SK-N-SH treated with all-trans-retinoic acid at 6 μM for 48 hours (cell line): ENCODE results near the gene GCNT2.
A peak's percentile ranks its signal among the peaks of the same experiment; 100 is the strongest.

Experiments
- ATAC-seq: fragments of 200-7000 bp; cut with Tn5 transposase; 3 replicates; pipeline ENCODE4 v1.9.1; 2020; ENCODE audit warnings: mild to moderate bottlenecking, moderate library complexity
- ARNTL ChIP-seq: fragments of 450-650 bp; formaldehyde crosslinking; IDR thresholded peaks from 2 replicates; pipeline ENCODE4 v1.5.0; 2020; ENCODE audit warnings: low read depth, mild to moderate bottlenecking, moderate library complexity, borderline replicate concordance
- BACH2 ChIP-seq: fragments of 250-450 bp; sonication (Bioruptor Pico); IDR thresholded peaks from 2 replicates; pipeline ENCODE4 v1.9.0; 2021; ENCODE audit warnings: mild to moderate bottlenecking, borderline replicate concordance
- CSDC2 ChIP-seq: fragments of 250-450 bp; sonication (Bioruptor Pico); IDR thresholded peaks from 2 replicates; pipeline ENCODE4 v1.5.0; 2020; ENCODE audit warnings: mild to moderate bottlenecking, moderate library complexity
- ESRRG ChIP-seq: fragments of 250-450 bp; sonication (Bioruptor Pico); IDR thresholded peaks from 2 replicates; pipeline ENCODE4 v1.6.1; 2021; ENCODE audit warnings: mild to moderate bottlenecking
- GLIS3 ChIP-seq: fragments of 250-450 bp; sonication (Bioruptor Pico); IDR thresholded peaks from 2 replicates; pipeline ENCODE4 v1.5.0; 2020; ENCODE audit warnings: mild to moderate bottlenecking, moderate library complexity
- ISL1 ChIP-seq: fragments of 250-450 bp; sonication (Bioruptor Pico); IDR thresholded peaks from 2 replicates; pipeline ENCODE4 v2.1.2; 2022; ENCODE audit warnings: mild to moderate bottlenecking, moderate library complexity
- PPARA ChIP-seq: fragments of 250-450 bp; sonication (Bioruptor Pico); IDR thresholded peaks from 2 replicates; pipeline ENCODE4 v1.5.0; 2020; ENCODE audit warnings: mild to moderate bottlenecking, borderline replicate concordance
- SNAI2 ChIP-seq: fragments of 250-450 bp; sonication (Bioruptor Pico); IDR thresholded peaks from 2 replicates; pipeline ENCODE4 v1.5.0; 2020; ENCODE audit warnings: mild to moderate bottlenecking, moderate library complexity
- TCF4 ChIP-seq: fragments of 250-450 bp; sonication (Bioruptor Pico); IDR thresholded peaks from 2 replicates; pipeline ENCODE4 v1.8.0; 2021; ENCODE audit warnings: mild to moderate bottlenecking, moderate library complexity, borderline replicate concordance
- TOX ChIP-seq: fragments of 250-450 bp; sonication (Bioruptor Pico); IDR thresholded peaks from 2 replicates; pipeline ENCODE4 v1.8.0; 2021; ENCODE audit warnings: mild to moderate bottlenecking, moderate library complexity, borderline replicate concordance
- ZFP3 ChIP-seq: fragments of 250-450 bp; sonication (Bioruptor Pico); IDR thresholded peaks from 2 replicates; pipeline ENCODE4 v1.5.0; 2020; ENCODE audit warnings: mild to moderate bottlenecking, moderate library complexity
- ZFP30 ChIP-seq: fragments of 450-650 bp; formaldehyde crosslinking; IDR thresholded peaks from 2 replicates; pipeline ENCODE4 v1.5.0; 2022; ENCODE audit warnings: mild to moderate bottlenecking, moderate library complexity
- ZNF565 ChIP-seq: fragments of 450-650 bp; formaldehyde crosslinking; conservative IDR thresholded peaks from 2 replicates; pipeline ENCODE4 v1.5.0; 2020; ENCODE audit warnings: low read depth, mild to moderate bottlenecking, moderate library complexity
- ZNF70 ChIP-seq: fragments of 450-650 bp; formaldehyde crosslinking; IDR thresholded peaks from 2 replicates; pipeline ENCODE4 v1.5.0; 2020; ENCODE audit warnings: mild to moderate bottlenecking, moderate library complexity
- ZNF8 ChIP-seq: fragments of 450-650 bp; formaldehyde crosslinking; IDR thresholded peaks from 2 replicates; pipeline ENCODE4 v1.5.0; 2020; ENCODE audit warnings: mild to moderate bottlenecking, moderate library complexity
- TF ChIP-seq, protein P1 (sequence below): fragments of 250-450 bp; sonication (Bioruptor Pico); IDR thresholded peaks from 2 replicates; pipeline ENCODE4 v1.8.0; 2020; ENCODE audit warnings: mild to moderate bottlenecking, moderate library complexity, borderline replicate concordance
- TF ChIP-seq, protein P2 (sequence below): fragments of 250-450 bp; sonication (Bioruptor Pico); IDR thresholded peaks from 2 replicates; pipeline ENCODE4 v1.5.0; 2020; ENCODE audit warnings: mild to moderate bottlenecking, moderate library complexity
- TF ChIP-seq, protein P3 (sequence below): fragments of 250-450 bp; sonication (Bioruptor Pico); IDR thresholded peaks from 2 replicates; pipeline ENCODE4 v1.5.1; 2021; ENCODE audit warnings: mild to moderate bottlenecking, moderate library complexity
- TF ChIP-seq, protein P4 (sequence below): fragments of 250-450 bp; sonication (Bioruptor Pico); IDR thresholded peaks from 2 replicates; pipeline ENCODE4 v1.5.1; 2020; ENCODE audit warnings: low read depth, mild to moderate bottlenecking, moderate library complexity

GCNT2 gene

DNA sequence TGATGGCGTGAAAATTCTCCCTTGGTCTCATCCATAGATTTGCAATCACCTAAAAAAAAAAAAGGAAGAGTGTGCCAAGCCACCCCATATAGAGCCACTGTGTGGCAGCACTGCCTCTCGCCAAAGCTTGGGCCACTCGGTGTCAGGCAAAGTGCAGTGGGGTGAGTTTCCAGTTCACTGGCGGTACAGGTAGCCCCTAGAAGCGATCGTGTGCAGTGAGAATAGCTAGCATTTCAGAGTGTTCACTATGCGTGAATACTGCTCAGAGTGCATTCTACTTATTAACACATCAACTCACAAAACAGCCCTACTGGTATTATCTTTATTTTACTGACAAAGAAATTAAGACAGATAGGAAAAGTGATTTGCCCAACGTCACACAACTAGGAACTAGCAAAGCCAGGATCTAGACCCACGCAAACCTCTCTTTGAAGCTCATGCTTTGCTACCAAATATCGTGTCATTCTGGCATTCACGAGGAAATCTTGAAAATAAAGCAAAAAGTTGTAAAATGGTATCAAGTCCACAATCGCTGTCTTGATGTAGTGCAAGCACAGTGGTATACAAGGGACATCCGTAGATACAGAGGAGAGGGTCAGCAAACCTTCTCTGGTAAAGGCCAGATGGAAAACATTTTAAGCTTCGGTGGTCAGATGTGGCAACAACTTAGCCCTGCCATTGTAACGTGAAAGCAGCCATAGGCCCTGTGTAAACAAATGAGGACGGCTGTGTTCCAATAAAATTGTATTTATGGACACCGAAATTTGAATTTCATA lies 10.4 kb upstream of the GCNT2 start:
- TF ChIP-seq, protein P1, sequence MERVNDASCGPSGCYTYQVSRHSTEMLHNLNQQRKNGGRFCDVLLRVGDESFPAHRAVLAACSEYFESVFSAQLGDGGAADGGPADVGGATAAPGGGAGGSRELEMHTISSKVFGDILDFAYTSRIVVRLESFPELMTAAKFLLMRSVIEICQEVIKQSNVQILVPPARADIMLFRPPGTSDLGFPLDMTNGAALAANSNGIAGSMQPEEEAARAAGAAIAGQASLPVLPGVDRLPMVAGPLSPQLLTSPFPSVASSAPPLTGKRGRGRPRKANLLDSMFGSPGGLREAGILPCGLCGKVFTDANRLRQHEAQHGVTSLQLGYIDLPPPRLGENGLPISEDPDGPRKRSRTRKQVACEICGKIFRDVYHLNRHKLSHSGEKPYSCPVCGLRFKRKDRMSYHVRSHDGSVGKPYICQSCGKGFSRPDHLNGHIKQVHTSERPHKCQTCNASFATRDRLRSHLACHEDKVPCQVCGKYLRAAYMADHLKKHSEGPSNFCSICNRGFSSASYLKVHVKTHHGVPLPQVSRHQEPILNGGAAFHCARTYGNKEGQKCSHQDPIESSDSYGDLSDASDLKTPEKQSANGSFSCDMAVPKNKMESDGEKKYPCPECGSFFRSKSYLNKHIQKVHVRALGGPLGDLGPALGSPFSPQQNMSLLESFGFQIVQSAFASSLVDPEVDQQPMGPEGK (CRISPR knock-in tag): no peak
- TF ChIP-seq, protein P2, sequence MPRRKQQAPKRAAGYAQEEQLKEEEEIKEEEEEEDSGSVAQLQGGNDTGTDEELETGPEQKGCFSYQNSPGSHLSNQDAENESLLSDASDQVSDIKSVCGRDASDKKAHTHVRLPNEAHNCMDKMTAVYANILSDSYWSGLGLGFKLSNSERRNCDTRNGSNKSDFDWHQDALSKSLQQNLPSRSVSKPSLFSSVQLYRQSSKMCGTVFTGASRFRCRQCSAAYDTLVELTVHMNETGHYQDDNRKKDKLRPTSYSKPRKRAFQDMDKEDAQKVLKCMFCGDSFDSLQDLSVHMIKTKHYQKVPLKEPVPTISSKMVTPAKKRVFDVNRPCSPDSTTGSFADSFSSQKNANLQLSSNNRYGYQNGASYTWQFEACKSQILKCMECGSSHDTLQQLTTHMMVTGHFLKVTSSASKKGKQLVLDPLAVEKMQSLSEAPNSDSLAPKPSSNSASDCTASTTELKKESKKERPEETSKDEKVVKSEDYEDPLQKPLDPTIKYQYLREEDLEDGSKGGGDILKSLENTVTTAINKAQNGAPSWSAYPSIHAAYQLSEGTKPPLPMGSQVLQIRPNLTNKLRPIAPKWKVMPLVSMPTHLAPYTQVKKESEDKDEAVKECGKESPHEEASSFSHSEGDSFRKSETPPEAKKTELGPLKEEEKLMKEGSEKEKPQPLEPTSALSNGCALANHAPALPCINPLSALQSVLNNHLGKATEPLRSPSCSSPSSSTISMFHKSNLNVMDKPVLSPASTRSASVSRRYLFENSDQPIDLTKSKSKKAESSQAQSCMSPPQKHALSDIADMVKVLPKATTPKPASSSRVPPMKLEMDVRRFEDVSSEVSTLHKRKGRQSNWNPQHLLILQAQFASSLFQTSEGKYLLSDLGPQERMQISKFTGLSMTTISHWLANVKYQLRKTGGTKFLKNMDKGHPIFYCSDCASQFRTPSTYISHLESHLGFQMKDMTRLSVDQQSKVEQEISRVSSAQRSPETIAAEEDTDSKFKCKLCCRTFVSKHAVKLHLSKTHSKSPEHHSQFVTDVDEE: no peak
- TF ChIP-seq ZNF565: no peak
- TF ChIP-seq PPARA (CRISPR knock-in tag): no peak
- no peak for TF ChIP-seq ZNF70
- peak; percentile 98 for ATAC-seq

DNA sequence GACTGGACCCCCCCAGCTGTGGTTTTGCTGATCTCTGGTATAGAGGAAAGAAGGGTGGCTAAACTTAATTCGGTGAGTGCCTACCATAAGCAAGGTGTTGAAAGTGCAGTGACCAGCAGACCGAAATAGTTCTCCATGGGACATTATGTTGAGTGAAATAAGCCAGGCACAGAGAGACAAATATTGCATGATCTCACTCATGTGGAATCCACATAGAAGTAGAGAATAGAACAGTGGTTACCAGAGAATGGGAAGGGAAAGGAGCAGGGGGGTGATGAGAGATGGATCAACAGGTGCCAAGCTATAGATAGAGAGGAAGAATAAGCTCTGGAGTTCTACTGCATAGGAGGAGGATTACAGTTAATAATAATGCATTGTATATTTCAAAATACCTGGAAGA lies 9.7 kb upstream of the GCNT2 start:
- ATAC-seq: peak; percentile 78
- TF ChIP-seq BACH2 (CRISPR knock-in tag): no peak
- TF ChIP-seq, protein P3, sequence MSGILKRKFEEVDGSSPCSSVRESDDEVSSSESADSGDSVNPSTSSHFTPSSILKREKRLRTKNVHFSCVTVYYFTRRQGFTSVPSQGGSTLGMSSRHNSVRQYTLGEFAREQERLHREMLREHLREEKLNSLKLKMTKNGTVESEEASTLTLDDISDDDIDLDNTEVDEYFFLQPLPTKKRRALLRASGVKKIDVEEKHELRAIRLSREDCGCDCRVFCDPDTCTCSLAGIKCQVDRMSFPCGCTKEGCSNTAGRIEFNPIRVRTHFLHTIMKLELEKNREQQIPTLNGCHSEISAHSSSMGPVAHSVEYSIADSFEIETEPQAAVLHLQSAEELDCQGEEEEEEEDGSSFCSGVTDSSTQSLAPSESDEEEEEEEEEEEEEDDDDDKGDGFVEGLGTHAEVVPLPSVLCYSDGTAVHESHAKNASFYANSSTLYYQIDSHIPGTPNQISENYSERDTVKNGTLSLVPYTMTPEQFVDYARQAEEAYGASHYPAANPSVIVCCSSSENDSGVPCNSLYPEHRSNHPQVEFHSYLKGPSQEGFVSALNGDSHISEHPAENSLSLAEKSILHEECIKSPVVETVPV (CRISPR knock-in tag): no peak
- TF ChIP-seq TCF4 (CRISPR knock-in tag): peak; percentile 35; the same call in 1 of the 2 replicates
- TF ChIP-seq ISL1 (CRISPR knock-in tag): peak; percentile 68
- TF ChIP-seq, protein P1 (CRISPR knock-in tag): peak; percentile 54; the same call in 1 of the 2 replicates
- no peak for TF ChIP-seq ZNF8
- TF ChIP-seq, protein P4, sequence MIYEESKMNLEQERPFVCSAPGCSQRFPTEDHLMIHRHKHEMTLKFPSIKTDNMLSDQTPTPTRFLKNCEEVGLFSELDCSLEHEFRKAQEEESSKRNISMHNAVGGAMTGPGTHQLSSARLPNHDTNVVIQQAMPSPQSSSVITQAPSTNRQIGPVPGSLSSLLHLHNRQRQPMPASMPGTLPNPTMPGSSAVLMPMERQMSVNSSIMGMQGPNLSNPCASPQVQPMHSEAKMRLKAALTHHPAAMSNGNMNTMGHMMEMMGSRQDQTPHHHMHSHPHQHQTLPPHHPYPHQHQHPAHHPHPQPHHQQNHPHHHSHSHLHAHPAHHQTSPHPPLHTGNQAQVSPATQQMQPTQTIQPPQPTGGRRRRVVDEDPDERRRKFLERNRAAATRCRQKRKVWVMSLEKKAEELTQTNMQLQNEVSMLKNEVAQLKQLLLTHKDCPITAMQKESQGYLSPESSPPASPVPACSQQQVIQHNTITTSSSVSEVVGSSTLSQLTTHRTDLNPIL (CRISPR knock-in tag): peak; percentile 78

DNA sequence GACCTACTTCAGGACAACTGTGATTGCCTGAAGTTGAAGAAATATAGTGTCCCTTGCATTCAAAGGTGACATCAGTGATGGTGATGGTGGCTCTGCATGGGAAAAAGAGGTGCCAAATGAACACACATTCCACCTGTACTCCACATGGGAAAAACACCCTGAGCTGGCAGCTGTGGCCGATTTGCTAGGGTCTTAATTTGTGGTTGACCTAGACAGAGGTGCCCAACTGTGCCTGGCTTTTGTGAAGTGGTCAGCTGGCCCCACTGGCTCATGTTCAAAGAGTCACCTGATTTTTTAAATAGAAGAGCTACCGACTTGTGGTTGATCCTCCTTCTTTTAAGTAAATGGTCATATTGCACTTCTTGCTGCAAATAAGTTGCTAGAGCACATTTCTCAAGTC lies 7.6 kb upstream of the GCNT2 start:
- ATAC-seq: no peak
- TF ChIP-seq GLIS3 (CRISPR knock-in tag) (no peak), ARNTL (no peak), ZFP3 (CRISPR knock-in tag) (no peak), CSDC2 (no peak), TOX (CRISPR knock-in tag) (no peak), ZFP30 (CRISPR knock-in tag) (no peak), ZNF565 (no peak), ESRRG (CRISPR knock-in tag) (no peak), ZNF8 (no peak), SNAI2 (CRISPR knock-in tag) (no peak), ZNF70 (no peak), PPARA (CRISPR knock-in tag) (no peak)
- TF ChIP-seq, protein P1 (CRISPR knock-in tag): no peak
- TF ChIP-seq, protein P2: no peak
- TF ChIP-seq, protein P3 (CRISPR knock-in tag): no peak
